ENCODE data around the gene B4GALNT1. TPM values are rescaled to one million over a fixed set of nuclear protein-coding genes. Genes with fewer than 3 reads are reported as not detected.
A peak's percentile ranks its signal among the peaks of the same experiment; 100 is the strongest.

The B4GALNT1 gene
- total and polyA plus RNA-seq, 9 of the 15 experiments (the other 6 are each of a cell fraction or from before 2014, with no cell fraction given) = 1.0 to 32.2 (median 9.8) TPM

- TF ChIP-seq ARID3A (IDR thresholded peaks at IDR 0.05; ENCODE audit: borderline replicate concordance, low read depth, low read length) (no peak), SIN3B (IDR thresholded peaks at IDR 0.05; ENCODE audit: low read depth) (no peak), ZNF263 (CRISPR knock-in tag; IDR thresholded peaks at IDR 0.05; ENCODE audit: borderline replicate concordance) (no peak), ZNF197 (CRISPR knock-in tag; IDR thresholded peaks at IDR 0.05; ENCODE audit: low read depth) (no peak)
These were observed 25.9 kb upstream of the B4GALNT1 start (continued) for GRCh38 chr12:57658890-57659289.

GRCh38 chr12:57657744-57658143 is 24.7 kb upstream of the B4GALNT1 start:
- H3K4me1 ChIP-seq (replicated peaks in 1 of 2; ENCODE audit: control insufficient read depth in 2 of 2, insufficient read depth in 2 of 2, low read length in 2 of 2) = peaks cover 4 to 6% of the 10 kb centered on the region in 2 experiments; a peak in 3 of 5 replicates
- H4K20me1 ChIP-seq (replicated peaks; ENCODE audit: control insufficient read depth, insufficient read depth, low read length) = no peaks in the 10 kb centered on the region
- POLR2A ChIA-PET = interaction anchor here (0.6 to 0.9 kb wide), 3 partner anchors 15 to 118 kb away, joined by 4 to 6 read pairs (median 4); no protein-coding TSS in a partner anchor
- ATAC-seq = no peak
- in situ Hi-C loops (cut with MboI) = no loop called here
- intact Hi-C loops (cut with micrococcal nuclease) = no loop called here
- TF ChIP-seq LCOR (CRISPR knock-in tag; IDR thresholded peaks at IDR 0.05) = no peak
- TF ChIP-seq NFIC (IDR thresholded peaks at IDR 0.05) = peak; percentile 50
- H3K9me3 ChIP-seq (replicated peaks; ENCODE audit: control insufficient read depth, insufficient read depth, low read depth, low read length) = no peaks in the 10 kb centered on the region
- H3K79me2 ChIP-seq (ENCODE audit: control insufficient read depth, insufficient read depth, low read length) = no peaks in the 10 kb centered on the region
- no peak overlapping the region for H3K4me3 ChIP-seq
- no TSS peak for BruUV-seq (replicated peaks)
- FAIRE-seq = peak; percentile 11
- no peak for DNase-seq (ENCODE audit: extremely low read depth in 1 of 4, low spot score in 3 of 4)
- no peaks in the 10 kb centered on the region for H3K36me3 ChIP-seq (ENCODE audit: control insufficient read depth, insufficient read depth, low read length)
- no peak overlapping the region for H3K4me2 ChIP-seq (ENCODE audit: insufficient read depth, low read length)
- no peak overlapping the region for H3K27ac ChIP-seq (ENCODE audit: extremely low read depth, low read depth, low read length)
- no peak overlapping the region for H3K9ac ChIP-seq (ENCODE audit: insufficient read depth in 1 of 2, low read depth in 2 of 2, low read length in 2 of 2)
- no peaks in the 10 kb centered on the region for H3K9me1 ChIP-seq (ENCODE audit: control insufficient read depth, insufficient read depth, low read length)
- H3K27me3 ChIP-seq (ENCODE audit: control insufficient read depth in 2 of 2, insufficient read depth in 2 of 2, low read length in 2 of 2) = no peaks in the 10 kb centered on the region
- CTCF ChIA-PET (ENCODE audit: low intra/inter-chr PET ratio) = no interaction called here
- WGBS (ENCODE audit: insufficient coverage, low coverage, missing lambda C conversion rate) = 51% methylated on average over 3 of the region's 3 CpGs
- H2AFZ ChIP-seq (ENCODE audit: low read depth, low read length) = peak overlapping the region; percentile 51
